ENCODE measurements around the gene CPT1B. TPM values are rescaled to one million over a fixed set of nuclear protein-coding genes. Genes with fewer than 3 reads are reported as not detected.

Gene CPT1B
- total and polyA plus RNA-seq, 5 donors from 2014 or later = 0.25 to 71.8 (median 0.52) TPM; not detected in 1

- peaks cover 0 to 2% (median 0%) of the 10 kb centered on the region in 7 donors for H3K9me3 Mint-ChIP-seq
- H3K4me1 Mint-ChIP-seq = peaks cover 0 to 23% (median 15%) of the 10 kb centered on the region in 4 donors
Measured at GRCh38 chr22:50562523-50563412, 15.5 kb downstream of the CPT1B start, which contains the start of gene SYCE3. Gene SYCE3, minus strand, starts transcription at chr22:50562919. Its CDS starts 6,514 bp downstream, at chr22:50556405.

GRCh38 chr22:50561401-50562358, 16.5 kb downstream of the CPT1B start:
- peak overlapping the region in 2 of 3 donors; percentile 2 to 36 for H3K27ac Mint-ChIP-seq
- H3K9me3 Mint-ChIP-seq = peaks cover 0 to 2% (median 0%) of the 10 kb centered on the region in 7 donors
- no peak for ATAC-seq (ENCODE audit: low read depth in 2 of 2)

More at GRCh38 chr22:50562523-50563412, 15.5 kb downstream of the CPT1B start, which contains the start of gene SYCE3:
- DNase-seq (peak; percentile 95 to 96 (median 96)), ATAC-seq (ENCODE audit: low read depth in 2 of 2) (peak; percentile 97 to 98)
- H3K36me3 ChIP-seq (ENCODE audit: control insufficient read depth, insufficient read depth, low read length) = no peaks in the 10 kb centered on the region
- peak within 1 kb of the TSS; percentile 69 for H3K4me3 ChIP-seq (ENCODE audit: low read depth, low read length)
- Mint-ChIP-seq H3K36me3 (peaks cover 2% of the 10 kb centered on the region), H3K27me3 (peaks cover 22% of the 10 kb centered on the region), H3K4me3 (peak within 1 kb of the TSS; percentile 92 to 95 (median 94)), H3K27ac (peak within 1 kb of the TSS; percentile 88 to 94 (median 90))
- no peaks in the 10 kb centered on the region for H3K27me3 ChIP-seq (ENCODE audit: control insufficient read depth, insufficient read depth, low read length)
- H3K9me3 ChIP-seq (ENCODE audit: control insufficient read depth in 2 of 2, low read length in 2 of 2) = no peaks in the 10 kb centered on the region
- peaks cover 10% of the 10 kb centered on the region for H3K4me1 ChIP-seq (ENCODE audit: control insufficient read depth, insufficient read depth, low read length, poor library complexity, severe bottlenecking)
- H3K27ac ChIP-seq (ENCODE audit: insufficient read depth, low read length, poor library complexity, severe bottlenecking) = peak within 1 kb of the TSS; percentile 55

GRCh38 chr22:50560034-50560433, 18.2 kb downstream of the CPT1B start:
- Histone ChIP-seq H3K4me3 (ENCODE audit: low read depth, low read length) (no peak overlapping the region), H3K27ac (ENCODE audit: insufficient read depth, low read length, poor library complexity, severe bottlenecking) (no peak overlapping the region), H3K36me3 (ENCODE audit: control insufficient read depth, insufficient read depth, low read length) (no peaks in the 10 kb centered on the region), H3K27me3 (ENCODE audit: control insufficient read depth, insufficient read depth, low read length) (no peaks in the 10 kb centered on the region), H3K4me1 (ENCODE audit: control insufficient read depth, insufficient read depth, low read length, poor library complexity, severe bottlenecking) (peaks cover 10% of the 10 kb centered on the region), H3K9me3 (ENCODE audit: control insufficient read depth in 2 of 2, low read length in 2 of 2) (no peaks in the 10 kb centered on the region)
- peaks cover 0 to 2% (median 0%) of the 10 kb centered on the region in 7 donors for H3K9me3 Mint-ChIP-seq
- peaks cover 22% of the 10 kb centered on the region for H3K27me3 Mint-ChIP-seq
- peak overlapping the region in 1 of 4 donors; percentile 85 for H3K4me3 Mint-ChIP-seq
- no peaks in the 10 kb centered on the region for H3K36me3 Mint-ChIP-seq
- H3K4me1 Mint-ChIP-seq = peaks cover 0 to 23% (median 15%) of the 10 kb centered on the region in 4 donors
- ATAC-seq (ENCODE audit: low read depth in 2 of 2) (no peak), DNase-seq (no peak)
- H3K27ac Mint-ChIP-seq = no peak overlapping the region

More at GRCh38 chr22:50561401-50562358, 16.5 kb downstream of the CPT1B start:
- no peaks in the 10 kb centered on the region for H3K27me3 ChIP-seq (ENCODE audit: control insufficient read depth, insufficient read depth, low read length)
- no peak for DNase-seq
- H3K27ac ChIP-seq (ENCODE audit: insufficient read depth, low read length, poor library complexity, severe bottlenecking) = no peak overlapping the region
- no peaks in the 10 kb centered on the region for H3K9me3 ChIP-seq (ENCODE audit: control insufficient read depth in 2 of 2, low read length in 2 of 2)
- peaks cover 0 to 23% (median 15%) of the 10 kb centered on the region in 4 donors for H3K4me1 Mint-ChIP-seq
- H3K27me3 Mint-ChIP-seq = peaks cover 22% of the 10 kb centered on the region
- H3K36me3 ChIP-seq (ENCODE audit: control insufficient read depth, insufficient read depth, low read length) = no peaks in the 10 kb centered on the region
- H3K36me3 Mint-ChIP-seq = no peaks in the 10 kb centered on the region
- no peak overlapping the region for H3K4me3 ChIP-seq (ENCODE audit: low read depth, low read length)
- peaks cover 10% of the 10 kb centered on the region for H3K4me1 ChIP-seq (ENCODE audit: control insufficient read depth, insufficient read depth, low read length, poor library complexity, severe bottlenecking)
- H3K4me3 Mint-ChIP-seq = peak overlapping the region; percentile 62 to 91 (median 84)

- H3K36me3 Mint-ChIP-seq = no peaks in the 10 kb centered on the region
- H3K4me1 ChIP-seq (ENCODE audit: control insufficient read depth, insufficient read depth, low read length, poor library complexity, severe bottlenecking) = no peaks in the 10 kb centered on the region
- peaks cover 0 to 10% (median 6%) of the 10 kb centered on the region in 4 donors for H3K4me1 Mint-ChIP-seq
- ATAC-seq (ENCODE audit: low read depth in 2 of 2) = no peak
- peak overlapping the region in 1 of 4 donors; percentile 14 for H3K4me3 Mint-ChIP-seq
- no peak overlapping the region for H3K27ac ChIP-seq (ENCODE audit: insufficient read depth, low read length, poor library complexity, severe bottlenecking)
- no peak overlapping the region for H3K4me3 ChIP-seq (ENCODE audit: low read depth, low read length)
- H3K27ac Mint-ChIP-seq = no peak overlapping the region
- no peaks in the 10 kb centered on the region for H3K27me3 ChIP-seq (ENCODE audit: control insufficient read depth, insufficient read depth, low read length)
- peaks cover 16% of the 10 kb centered on the region for H3K27me3 Mint-ChIP-seq
- no peaks in the 10 kb centered on the region for H3K9me3 ChIP-seq (ENCODE audit: control insufficient read depth in 2 of 2, low read length in 2 of 2)
- peaks cover 0 to 2% (median 0%) of the 10 kb centered on the region in 7 donors for H3K9me3 Mint-ChIP-seq
- no peak for DNase-seq
- no peaks in the 10 kb centered on the region for H3K36me3 ChIP-seq (ENCODE audit: control insufficient read depth, insufficient read depth, low read length)
Measured at GRCh38 chr22:50556703-50557102, 21.5 kb downstream of the CPT1B start.

GRCh38 chr22:50553310-50553709, 24.9 kb downstream of the CPT1B start:
- no peaks in the 10 kb centered on the region for H3K27me3 ChIP-seq (ENCODE audit: control insufficient read depth, insufficient read depth, low read length)
- ATAC-seq (ENCODE audit: low read depth in 2 of 2) (no peak), DNase-seq (no peak)
- H3K4me1 ChIP-seq (ENCODE audit: control insufficient read depth, insufficient read depth, low read length, poor library complexity, severe bottlenecking) = peaks cover 22% of the 10 kb centered on the region
- H3K4me3 ChIP-seq (ENCODE audit: low read depth, low read length) = no peak overlapping the region
- H3K27me3 Mint-ChIP-seq = peaks cover 5% of the 10 kb centered on the region
- H3K27ac ChIP-seq (ENCODE audit: insufficient read depth, low read length, poor library complexity, severe bottlenecking) = no peak overlapping the region
- H3K36me3 Mint-ChIP-seq = no peaks in the 10 kb centered on the region
- no peaks in the 10 kb centered on the region for H3K36me3 ChIP-seq (ENCODE audit: control insufficient read depth, insufficient read depth, low read length)
- no peaks in the 10 kb centered on the region for H3K9me3 Mint-ChIP-seq
- no peak overlapping the region for H3K27ac Mint-ChIP-seq
- no peak overlapping the region for H3K4me3 Mint-ChIP-seq
- no peaks in the 10 kb centered on the region for H3K9me3 ChIP-seq (ENCODE audit: control insufficient read depth in 2 of 2, low read length in 2 of 2)
- H3K4me1 Mint-ChIP-seq = peaks cover 0 to 24% (median 10%) of the 10 kb centered on the region in 4 donors

- Histone ChIP-seq H3K9me3 (ENCODE audit: control insufficient read depth in 2 of 2, low read length in 2 of 2) (no peaks in the 10 kb centered on the region), H3K4me1 (ENCODE audit: control insufficient read depth, insufficient read depth, low read length, poor library complexity, severe bottlenecking) (peaks cover 28% of the 10 kb centered on the region), H3K4me3 (ENCODE audit: low read depth, low read length) (no peak overlapping the region), H3K27ac (ENCODE audit: insufficient read depth, low read length, poor library complexity, severe bottlenecking) (no peak overlapping the region), H3K36me3 (ENCODE audit: control insufficient read depth, insufficient read depth, low read length) (no peaks in the 10 kb centered on the region), H3K27me3 (ENCODE audit: control insufficient read depth, insufficient read depth, low read length) (no peaks in the 10 kb centered on the region)
- H3K4me1 Mint-ChIP-seq = peaks cover 0 to 29% (median 10%) of the 10 kb centered on the region in 4 donors
- H3K27ac Mint-ChIP-seq = peak overlapping the region in 1 of 3 donors; percentile 69
- DNase-seq (no peak), ATAC-seq (ENCODE audit: low read depth in 2 of 2) (no peak)
- no peaks in the 10 kb centered on the region for H3K36me3 Mint-ChIP-seq
- no peaks in the 10 kb centered on the region for H3K27me3 Mint-ChIP-seq
- H3K9me3 Mint-ChIP-seq = no peaks in the 10 kb centered on the region
- peak overlapping the region; percentile 73 to 83 (median 80) for H3K4me3 Mint-ChIP-seq
Measured at GRCh38 chr22:50551160-50551752, 27.0 kb downstream of the CPT1B start.

GRCh38 chr22:50550395-50550794, 27.8 kb downstream of the CPT1B start:
- no peaks in the 10 kb centered on the region for H3K36me3 Mint-ChIP-seq
- H3K4me3 Mint-ChIP-seq = peak overlapping the region; percentile 47 to 84 (median 80)
- H3K4me3 ChIP-seq (ENCODE audit: low read depth, low read length) = no peak overlapping the region
- H3K36me3 ChIP-seq (ENCODE audit: control insufficient read depth, insufficient read depth, low read length) = no peaks in the 10 kb centered on the region
- no peaks in the 10 kb centered on the region for H3K27me3 Mint-ChIP-seq
- no peaks in the 10 kb centered on the region for H3K9me3 Mint-ChIP-seq
- no peak for DNase-seq
- H3K27ac ChIP-seq (ENCODE audit: insufficient read depth, low read length, poor library complexity, severe bottlenecking) = peak overlapping the region; percentile 1
- peak overlapping the region; percentile 65 to 81 (median 69) for H3K27ac Mint-ChIP-seq
- H3K4me1 Mint-ChIP-seq = peaks cover 0 to 38% (median 13%) of the 10 kb centered on the region in 4 donors
- H3K4me1 ChIP-seq (ENCODE audit: control insufficient read depth, insufficient read depth, low read length, poor library complexity, severe bottlenecking) = peaks cover 36% of the 10 kb centered on the region
- no peaks in the 10 kb centered on the region for H3K9me3 ChIP-seq (ENCODE audit: control insufficient read depth in 2 of 2, low read length in 2 of 2)
- no peaks in the 10 kb centered on the region for H3K27me3 ChIP-seq (ENCODE audit: control insufficient read depth, insufficient read depth, low read length)
- no peak for ATAC-seq (ENCODE audit: low read depth in 2 of 2)
